HepG2 (cell line): ENCODE measurements around the gene FREM3. TPM values are rescaled to one million over a fixed set of nuclear protein-coding genes. Genes with fewer than 3 reads are reported as not detected.

Experiments used
- CHD2 ChIP-seq: IDR thresholded peaks from 2 replicates; pipeline ENCODE4 v1.6.1; 2011; ENCODE audit warnings: low read depth, low read length, improper control_type of control experiment
- CSRNP1 ChIP-seq: sonication (generic); formaldehyde crosslinking; IDR thresholded peaks from 2 replicates; pipeline ENCODE4 v1.8.1; 2023; ENCODE audit warnings: mild to moderate bottlenecking, missing genetic modification reagents
- NR2F6 ChIP-seq, 2 experiments: IDR thresholded peaks; 2 replicates each; pipeline ENCODE4 v1.6.1; 2016; ENCODE audit warnings: antibody characterized with exemption in 1 of 2, mild to moderate bottlenecking in 1 of 2
- RBFOX2 ChIP-seq: fragments of 200-400 bp; formaldehyde crosslinking; IDR thresholded peaks from 2 replicates; pipeline ENCODE4 v1.6.1; 2017; ENCODE audit warnings: low read depth, mild to moderate bottlenecking, low read length
- THAP9 ChIP-seq: sonication (generic); formaldehyde crosslinking; IDR thresholded peaks from 2 replicates; pipeline ENCODE4; 2020; ENCODE audit warnings: missing genetic modification reagents, mild to moderate bottlenecking, borderline replicate concordance
- YEATS2 ChIP-seq: sonication (generic); formaldehyde crosslinking; IDR thresholded peaks from 2 replicates; pipeline ENCODE4 v1.4.0; 2020; ENCODE audit warnings: missing genetic modification reagents, borderline replicate concordance
- ZBTB40 ChIP-seq, 2 experiments: fragments of 450-650 bp in 1 of 2; sonication (generic) in 1 of 2; formaldehyde crosslinking in 1 of 2; IDR thresholded peaks; 2 replicates each; pipeline versions ENCODE4 v1.6.1 to v1.8.0; 2016 to 2022; ENCODE audit warnings: antibody characterized with exemption in 1 of 2, mild to moderate bottlenecking in 1 of 2, missing genetic modification reagents in 1 of 2
- ZBTB7A ChIP-seq: sonication (generic); formaldehyde crosslinking; IDR thresholded peaks from 2 replicates; pipeline ENCODE4 v1.8.0; 2022; ENCODE audit warnings: mild to moderate bottlenecking, missing genetic modification reagents
- ZNF512B ChIP-seq: sonication (generic); formaldehyde crosslinking; IDR thresholded peaks from 2 replicates; pipeline ENCODE4 v1.5.1; 2020; ENCODE audit warnings: missing genetic modification reagents, mild to moderate bottlenecking, borderline replicate concordance
- polyA plus RNA-seq, 8 experiments: library from polyadenylated mRNA; depleted of rRNA in 3 of 8; stranded (reverse) in 7 of 8; unstranded in 1 of 8; fragments of >200 nt; fragmentation: Illumina TruSeq in 4 of 8; extraction: Trizol in 4 of 8; gene quantifications; 2 replicates each; pipeline versions ENCODE4 v1.2.1 to v1.2.3, GENCODE V29; 2011 to 2016; ENCODE audit warnings: low read depth in 4 of 8, missing spikeins in 1 of 8, mixed read lengths in 1 of 8; ENCODE audit not compliant: insufficient read depth in 1 of 8
- total RNA-seq, 5 experiments: library from RNA; depleted of rRNA; stranded (reverse); fragments of >200 nt; fragmentation: Illumina TruSeq; extraction: Trizol; gene quantifications; 2 replicates each; pipeline ENCODE4 v1.2.3, GENCODE V29; 2016; ENCODE audit warnings: low read depth in 1 of 5

The FREM3 gene
- total and polyA plus RNA-seq, 2 of the 13 experiments (the other 11 are each of a cell fraction or from before 2014, with no cell fraction given), result not detected

GRCh38 chr4:143558823-143559756, 141.4 kb downstream of the FREM3 start (continued):
- TF ChIP-seq ZBTB40 (IDR thresholded peaks at IDR 0.05) (no peak), ZBTB40 (CRISPR knock-in tag; IDR thresholded peaks at IDR 0.05) (peak; percentile 33; the same call in 1 of the 2 replicates), CHD2 (no peak), ZNF512B (CRISPR knock-in tag) (peak; percentile 52; the same call in 1 of the 2 replicates), ZBTB7A (CRISPR knock-in tag) (no peak), YEATS2 (peak; percentile 12; the same call in 1 of the 2 replicates), RBFOX2 (peak; percentile 69), THAP9 (peak; percentile 36; the same call in 1 of the 2 replicates), CSRNP1 (CRISPR knock-in tag) (no peak), NR2F6 (IDR thresholded peaks at IDR 0.05) (peak; percentile 42), NR2F6 (CRISPR knock-in tag; IDR thresholded peaks at IDR 0.05) (peak; percentile 48)
